Lung (tissue), 12 donors: ENCODE data around the gene PARVG. TPM values are rescaled to one million over a fixed set of nuclear protein-coding genes. Genes with fewer than 3 reads are reported as not detected.

Source experiments
- ATAC-seq: fragments of 200-7000 bp; cut with Tn5 transposase; one replicate; pipeline ENCODE4 v1.9.1; 2020; ENCODE audit warnings: moderate number of reproducible peaks; ENCODE audit not compliant: insufficient read depth, low FRiP score
- DNase-seq, 3 donors: peaks; one replicate each; pipeline ENCODE4 v3.0.0-alpha.2; 2013 to 2017
- H3K27ac ChIP-seq, 2 donors: one replicate each; pipeline ENCODE4 v1.5.1; 2013; ENCODE audit warnings: mild to moderate bottlenecking in 2 of 2, moderate library complexity in 2 of 2, control low read depth in 1 of 2, inconsistent platforms in 1 of 2, low read depth in 1 of 2, low read length in 1 of 2
- H3K27me3 ChIP-seq, 3 donors: one replicate each; pipeline ENCODE4 v1.5.1; 2013; ENCODE audit warnings: low read length in 2 of 3; ENCODE audit not compliant: control insufficient read depth in 3 of 3, insufficient read depth in 3 of 3
- H3K36me3 ChIP-seq, 4 donors: one replicate each; pipeline ENCODE4 v1.5.1; 2013; ENCODE audit warnings: low read length in 4 of 4, mild to moderate bottlenecking in 1 of 4, moderate library complexity in 1 of 4; ENCODE audit not compliant: control insufficient read depth in 4 of 4, insufficient read depth in 4 of 4
- H3K4me1 ChIP-seq, 5 donors: one replicate each; pipeline ENCODE4 v1.5.1; 2013; ENCODE audit warnings: low read length in 5 of 5, mild to moderate bottlenecking in 2 of 5, moderate library complexity in 1 of 5; ENCODE audit not compliant: control insufficient read depth in 5 of 5, insufficient read depth in 5 of 5
- H3K4me3 ChIP-seq: one replicate; pipeline ENCODE4 v1.5.1; 2013; ENCODE audit warnings: mild to moderate bottlenecking, control low read depth, moderate library complexity
- H3K9ac ChIP-seq, 2 donors: one replicate each; pipeline ENCODE4 v1.5.1; 2013; ENCODE audit warnings: low read length in 2 of 2, control low read depth in 1 of 2; ENCODE audit not compliant: insufficient read depth in 1 of 2
- H3K9me3 ChIP-seq, 4 donors: one replicate each; pipeline ENCODE4 v1.5.1; 2013; ENCODE audit warnings: low read length in 3 of 4, mild to moderate bottlenecking in 1 of 4, moderate library complexity in 1 of 4; ENCODE audit not compliant: control insufficient read depth in 4 of 4, insufficient read depth in 3 of 4
- CTCF ChIP-seq: IDR thresholded peaks from 2 replicates; pipeline ENCODE4 v1.5.1; 2012; ENCODE audit warnings: mild to moderate bottlenecking; ENCODE audit errors: control extremely low read depth, extremely low read depth
- WGBS, 2 donors: extraction: QIAGEN DNeasy Blood & Tissue Kit; methylation state at CpG; one replicate each; pipeline ENCODE4 v1.1.7; 2013; 5-methylcytosine and 5-hydroxymethylcytosine counted together
- polyA plus RNA-seq, 2 donors: library from polyadenylated mRNA; stranded (reverse); fragments of 200-250 nt; gene quantifications; one replicate each; pipeline ENCODE4 v1.2.1, GENCODE V29; 2013
- total RNA-seq, 2 donors: library from RNA; depleted of rRNA in 1 of 2; stranded (reverse); fragments of >200 nt in 1 of 2; gene quantifications; one replicate each; pipeline ENCODE4 v1.2.1, GENCODE V29; 2014 to 2021
- donor health status: control.
- donor health status: control.
- donor health status: Bipolar disorder and iron deficiency.
- donor health status: healthy.
- donor health status: DM: yes; HTN: yes; CAD: no.

PARVG gene
- total and polyA plus RNA-seq, 4 donors, result 20.4 to 67.4 (median 48.7) TPM

DNA sequence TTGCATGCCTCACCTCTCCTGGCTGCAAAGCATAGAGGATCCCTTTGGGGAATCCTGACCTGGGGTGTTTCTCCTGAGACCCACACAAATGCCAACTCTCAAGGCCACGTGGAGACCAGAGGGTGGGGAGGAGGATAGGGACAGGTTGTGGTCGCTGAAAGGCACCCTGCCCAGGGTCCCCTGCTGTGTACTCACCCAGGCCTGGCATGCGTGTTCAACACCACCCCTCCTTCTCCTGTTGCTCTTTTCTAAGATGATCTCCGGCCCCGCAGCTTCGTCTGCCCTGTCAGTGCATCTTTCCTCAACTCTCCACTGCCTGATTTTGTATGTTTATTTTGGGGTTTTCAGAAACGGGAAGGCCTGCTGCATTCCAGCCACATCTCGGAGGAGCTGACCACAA, 44.6 kb upstream of the PARVG start:
- 93% methylated on average over 8 of the region's 8 CpGs for WGBS, 2 donors
- no peak for ATAC-seq
- H3K36me3 ChIP-seq, result peaks cover 4 to 48% (median 26%) of the 10 kb centered on the region in 4 donors

DNA sequence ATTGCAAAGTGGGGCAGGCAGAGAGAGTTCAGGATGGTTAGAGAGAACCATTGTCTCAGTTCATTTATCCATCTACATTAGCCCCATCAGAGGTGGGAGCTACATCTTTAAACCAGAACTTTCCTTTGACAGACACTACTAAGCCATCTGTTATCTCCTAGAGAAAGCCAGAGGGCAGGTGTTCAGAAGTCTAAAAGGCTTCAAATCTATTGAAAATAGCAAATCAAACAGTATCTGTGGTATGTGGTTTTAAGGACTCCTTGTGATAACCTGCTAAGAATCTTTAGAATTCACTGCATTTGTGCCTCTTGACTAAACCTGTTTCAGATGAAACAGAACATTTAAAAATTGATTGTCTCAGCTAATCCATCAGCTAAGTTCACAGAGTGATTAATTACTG, 43.9 kb upstream of the PARVG start:
- Histone ChIP-seq H3K36me3 (peaks cover 4 to 46% (median 26%) of the 10 kb centered on the region in 4 donors), H3K4me3 (no peak overlapping the region), H3K27me3 (no peaks in the 10 kb centered on the region), H3K9ac (no peak overlapping the region), H3K27ac (no peak overlapping the region), H3K4me1 (peaks cover 0 to 4% (median 0%) of the 10 kb centered on the region in 5 donors), H3K9me3 (peaks cover 0 to 25% (median 4%) of the 10 kb centered on the region in 4 donors)
- DNase-seq, result no peak
- ATAC-seq, result no peak
- no peak for TF ChIP-seq CTCF

More for the DNA sequence above, 44.6 kb upstream of the PARVG start:
- Histone ChIP-seq H3K9me3 (peaks cover 0 to 25% (median 4%) of the 10 kb centered on the region in 4 donors), H3K4me3 (no peak overlapping the region), H3K4me1 (peaks cover 0 to 4% (median 0%) of the 10 kb centered on the region in 5 donors), H3K27ac (no peak overlapping the region), H3K9ac (no peak overlapping the region), H3K27me3 (no peaks in the 10 kb centered on the region)
- no peak for TF ChIP-seq CTCF
- DNase-seq, result no peak

DNA sequence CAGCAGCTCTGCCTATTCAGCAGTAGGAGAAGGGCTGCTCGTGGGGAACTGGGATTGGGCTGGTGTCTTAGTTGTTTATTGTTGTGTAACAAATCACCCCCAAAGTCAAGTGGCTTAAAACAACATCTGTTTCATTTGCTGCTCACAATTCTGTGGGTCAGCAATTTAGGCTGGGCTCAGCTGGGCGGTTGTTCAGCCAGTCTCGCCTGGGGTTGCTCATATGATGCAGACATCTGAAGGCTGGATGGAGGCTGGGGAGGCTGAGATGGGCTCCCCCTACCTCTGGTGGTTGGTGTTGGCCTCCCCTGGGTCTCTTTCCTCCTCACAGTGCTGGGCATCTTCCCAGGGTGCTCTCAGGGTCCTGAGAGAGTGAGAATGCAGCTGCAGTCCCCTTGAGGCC, 43.3 kb upstream of the PARVG start:
- Histone ChIP-seq H3K4me1 (peaks cover 0 to 4% (median 0%) of the 10 kb centered on the region in 5 donors), H3K27me3 (no peaks in the 10 kb centered on the region), H3K9me3 (peaks cover 0 to 25% (median 4%) of the 10 kb centered on the region in 4 donors), H3K9ac (no peak overlapping the region), H3K27ac (no peak overlapping the region), H3K4me3 (no peak overlapping the region), H3K36me3 (peaks cover 4 to 45% (median 24%) of the 10 kb centered on the region in 4 donors)
- DNase-seq, result no peak
- no peak for TF ChIP-seq CTCF
- no peak for ATAC-seq
- 97 to 98% methylated on average over 3 of the region's 3 CpGs for WGBS, 2 donors

GRCh38 chr22:44139773-44140172, 41.0 kb upstream of the PARVG start:
- 81 to 84% methylated on average over 6 of the region's 6 CpGs for WGBS, 2 donors
- Histone ChIP-seq H3K9me3 (peaks cover 0 to 25% (median 4%) of the 10 kb centered on the region in 4 donors), H3K4me1 (peaks cover 0 to 22% (median 3%) of the 10 kb centered on the region in 5 donors), H3K36me3 (peaks cover 4 to 41% (median 24%) of the 10 kb centered on the region in 4 donors), H3K27me3 (no peaks in the 10 kb centered on the region), H3K4me3 (no peak overlapping the region), H3K27ac (no peak overlapping the region), H3K9ac (no peak overlapping the region)
- no peak for TF ChIP-seq CTCF
- ATAC-seq, result no peak
- DNase-seq, result no peak
